Uterus (tissue), 2 donors: ENCODE data around the gene ANXA3.

ENCODE experiments used
- POLR2A ChIP-seq, 2 donors: fragments of 450-650 bp; IDR thresholded peaks; one replicate each; pipeline ENCODE4 v1.6.1; 2016; ENCODE audit warnings: antibody characterized with exemption in 2 of 2, mild to moderate bottlenecking in 1 of 2, moderate library complexity in 1 of 2
- TF ChIP-seq, protein P1 (sequence below), 4 experiments: fragments of 200-600 bp in 2 of 4; fragments of 450-650 bp in 2 of 4; sonication (generic) in 2 of 4; IDR thresholded peaks; one replicate each; pipeline ENCODE4 v1.5.1; 2016 to 2019; ENCODE audit warnings: antibody characterized with exemption in 4 of 4, mild to moderate bottlenecking in 2 of 4, moderate library complexity in 1 of 4

GRCh38 chr4:78527555-78527954 is 24.0 kb upstream of the ANXA3 start:
- TF ChIP-seq, protein P1, sequence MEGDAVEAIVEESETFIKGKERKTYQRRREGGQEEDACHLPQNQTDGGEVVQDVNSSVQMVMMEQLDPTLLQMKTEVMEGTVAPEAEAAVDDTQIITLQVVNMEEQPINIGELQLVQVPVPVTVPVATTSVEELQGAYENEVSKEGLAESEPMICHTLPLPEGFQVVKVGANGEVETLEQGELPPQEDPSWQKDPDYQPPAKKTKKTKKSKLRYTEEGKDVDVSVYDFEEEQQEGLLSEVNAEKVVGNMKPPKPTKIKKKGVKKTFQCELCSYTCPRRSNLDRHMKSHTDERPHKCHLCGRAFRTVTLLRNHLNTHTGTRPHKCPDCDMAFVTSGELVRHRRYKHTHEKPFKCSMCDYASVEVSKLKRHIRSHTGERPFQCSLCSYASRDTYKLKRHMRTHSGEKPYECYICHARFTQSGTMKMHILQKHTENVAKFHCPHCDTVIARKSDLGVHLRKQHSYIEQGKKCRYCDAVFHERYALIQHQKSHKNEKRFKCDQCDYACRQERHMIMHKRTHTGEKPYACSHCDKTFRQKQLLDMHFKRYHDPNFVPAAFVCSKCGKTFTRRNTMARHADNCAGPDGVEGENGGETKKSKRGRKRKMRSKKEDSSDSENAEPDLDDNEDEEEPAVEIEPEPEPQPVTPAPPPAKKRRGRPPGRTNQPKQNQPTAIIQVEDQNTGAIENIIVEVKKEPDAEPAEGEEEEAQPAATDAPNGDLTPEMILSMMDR (IDR thresholded peaks at IDR 0.05), result no peak
- TF ChIP-seq POLR2A (IDR thresholded peaks at IDR 0.05), result no peak
